Measurements from ENCODE around the gene ATL3.
A peak's percentile ranks its signal among the peaks of the same experiment; 100 is the strongest.
"Not testable (repeated sequence)": the region's sequence is repeated elsewhere in the genome, so short reads cannot be mapped to it uniquely, and the experiment has no call there.

ATL3 gene

GRCh38 chr11:63694596-63694995 is 23.4 kb upstream of the ATL3 start:
- TF ChIP-seq ZNF274 (IDR thresholded peaks at IDR 0.05; ENCODE audit: low read depth, low read length) = no peak
- no peak overlapping the region for H3K4me3 ChIP-seq (ENCODE audit: low read length)

- TF ChIP-seq ZNF274 (IDR thresholded peaks at IDR 0.05; ENCODE audit: low read depth, low read length) = no peak
- no peak overlapping the region for H3K4me3 ChIP-seq (ENCODE audit: low read length)
Observed at GRCh38 chr11:63687845-63688244, 16.7 kb upstream of the ATL3 start.

DNA sequence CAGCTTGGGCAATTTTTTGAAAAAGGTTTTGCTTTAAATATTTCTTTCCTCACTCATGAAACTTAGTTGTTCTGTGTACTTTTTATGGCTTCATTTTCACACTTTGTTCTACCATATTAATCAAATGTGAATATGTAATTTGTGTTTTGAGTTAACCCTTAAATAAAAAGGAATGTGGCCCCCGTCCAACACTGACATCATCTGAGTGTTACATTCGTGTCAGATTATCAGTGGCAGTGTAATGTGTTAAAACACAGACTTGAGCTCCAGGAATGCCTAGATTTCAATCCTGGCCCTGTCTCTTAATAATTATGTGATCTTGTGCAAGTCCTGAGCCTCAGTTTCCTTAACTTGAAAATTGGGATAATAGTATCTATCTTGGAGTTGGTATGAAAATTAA is 15.8 kb upstream of the ATL3 start:
- no peak overlapping the region for H3K4me3 ChIP-seq (ENCODE audit: low read length)

GRCh38 chr11:63685158-63685721 is 14.1 kb upstream of the ATL3 start:
- not testable (repeated sequence) for H3K4me3 ChIP-seq (ENCODE audit: low read length)

More for the DNA sequence above, 15.8 kb upstream of the ATL3 start:
- TF ChIP-seq ZNF274 (IDR thresholded peaks at IDR 0.05; ENCODE audit: low read depth, low read length) = no peak

GRCh38 chr11:63683133-63683991 is 12.2 kb upstream of the ATL3 start:
- peak overlapping the region; percentile 82 for H3K4me3 ChIP-seq (ENCODE audit: low read length)
- no peak for TF ChIP-seq ZNF274 (IDR thresholded peaks at IDR 0.05; ENCODE audit: low read depth, low read length)

DNA sequence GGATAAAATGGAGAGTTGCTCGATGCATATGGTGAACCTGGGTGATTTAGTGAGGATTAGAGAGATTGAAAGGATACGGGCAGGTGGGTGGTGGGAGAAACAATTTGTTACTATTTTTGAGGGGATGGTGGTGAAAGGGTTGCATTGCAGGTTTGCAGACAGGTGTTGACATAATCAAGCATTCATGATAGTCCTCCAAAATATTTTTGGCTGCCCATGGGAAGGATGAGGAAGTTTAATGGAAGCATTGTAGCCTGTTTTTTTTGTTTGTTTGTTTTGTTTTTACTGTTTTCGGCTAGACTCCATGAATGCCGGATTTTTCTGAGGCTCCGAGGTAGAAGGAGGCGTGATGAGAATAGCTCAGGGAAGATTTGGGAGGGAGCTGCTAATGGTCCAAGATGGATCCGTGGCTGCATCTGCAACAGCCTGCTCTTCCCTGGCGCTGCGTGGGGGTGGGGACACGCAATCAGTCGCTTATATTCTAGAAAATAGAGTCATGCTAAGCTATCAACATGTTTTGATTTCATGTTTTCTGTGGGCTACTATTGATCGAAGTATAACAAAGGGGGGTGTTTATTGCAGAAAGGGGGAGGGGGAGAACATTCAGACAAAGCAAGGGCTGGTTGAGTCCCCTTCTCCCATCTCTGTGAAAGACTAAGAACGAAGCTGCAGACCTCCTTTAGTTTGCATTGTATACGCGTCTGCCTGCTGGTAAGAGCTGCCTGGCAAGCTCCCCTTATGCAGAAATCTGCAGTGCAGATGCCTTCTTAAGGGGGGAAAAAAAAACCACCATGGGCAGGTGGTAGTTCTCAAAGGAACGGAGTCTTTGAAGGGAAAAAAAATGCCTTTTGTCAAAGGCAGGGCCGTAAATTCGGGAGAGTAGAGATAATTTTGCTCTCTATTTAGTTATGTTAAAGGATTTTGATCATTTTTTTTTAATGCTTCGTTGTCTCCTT is 11.2 kb upstream of the ATL3 start:
- peak overlapping the region; percentile 82 for H3K4me3 ChIP-seq (ENCODE audit: low read length)
- no peak for TF ChIP-seq ZNF274 (IDR thresholded peaks at IDR 0.05; ENCODE audit: low read depth, low read length)

- peak within 1 kb of the TSS; percentile 82 for H3K4me3 ChIP-seq (ENCODE audit: low read length)
- TF ChIP-seq ZNF274 (IDR thresholded peaks at IDR 0.05; ENCODE audit: low read depth, low read length) = no peak
Observed at GRCh38 chr11:63681321-63682065, 10.3 kb upstream of the ATL3 start, which contains the start of gene RTN3. Gene RTN3, plus strand, starts transcription at chr11:63681500. Its CDS starts 137 bp downstream, at chr11:63681637.

- TF ChIP-seq ZNF274 (IDR thresholded peaks at IDR 0.05; ENCODE audit: low read depth, low read length) = no peak
- peak overlapping the region; percentile 55; the same call in 1 of the 2 replicates for H3K4me3 ChIP-seq (ENCODE audit: low read length)
Observed at GRCh38 chr11:63680834-63681320, 9.7 kb upstream of the ATL3 start.

DNA sequence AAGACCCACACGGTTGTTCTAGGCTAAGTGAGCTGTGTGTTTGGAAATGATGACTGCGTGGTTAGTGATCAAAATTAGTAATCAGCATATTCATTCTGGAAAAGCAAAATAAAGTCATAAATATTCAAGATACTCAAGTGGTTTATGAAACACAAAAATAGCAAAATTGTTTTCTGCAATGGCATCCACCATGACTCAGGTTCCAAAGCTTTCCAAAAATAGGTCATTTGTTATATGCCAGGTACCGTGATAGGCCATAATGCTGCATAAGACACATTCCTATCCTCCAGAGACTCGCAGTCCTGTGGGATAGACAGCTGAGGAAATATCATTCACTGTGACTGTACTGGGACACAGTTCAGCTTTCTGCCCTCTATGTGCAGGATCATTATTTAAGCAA is 2.4 kb upstream of the ATL3 start:
- H3K4me3 ChIP-seq (ENCODE audit: low read length) = no peak overlapping the region
- TF ChIP-seq ZNF274 (IDR thresholded peaks at IDR 0.05; ENCODE audit: low read depth, low read length) = no peak

GRCh38 chr11:63672936-63673539 is 1.9 kb upstream of the ATL3 start:
- no peak for TF ChIP-seq ZNF274 (IDR thresholded peaks at IDR 0.05; ENCODE audit: low read depth, low read length)
- no peak overlapping the region for H3K4me3 ChIP-seq (ENCODE audit: low read length)

DNA sequence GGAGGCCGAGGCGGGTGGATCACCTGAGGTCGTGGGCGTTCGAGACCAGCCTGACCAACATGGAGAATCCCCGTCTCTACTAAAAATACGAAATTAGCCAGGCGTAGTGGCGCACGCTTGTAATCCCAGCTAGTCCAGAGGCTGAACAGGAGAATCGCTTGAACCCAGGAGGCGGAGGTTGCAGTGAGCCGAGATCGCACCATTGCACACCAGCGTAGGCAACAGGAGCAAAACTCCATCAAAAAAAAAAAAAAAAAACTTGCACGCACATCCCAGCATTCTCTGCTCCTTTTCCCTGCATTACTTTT is 934 bp upstream of the ATL3 start:
- TF ChIP-seq ZNF274 (IDR thresholded peaks at IDR 0.05; ENCODE audit: low read depth, low read length) = no peak
- H3K4me3 ChIP-seq (ENCODE audit: low read length) = no peak overlapping the region

- H3K4me3 ChIP-seq (ENCODE audit: low read length) = peak overlapping the region; percentile 82
- no peak for TF ChIP-seq ZNF274 (IDR thresholded peaks at IDR 0.05; ENCODE audit: low read depth, low read length)
Observed at GRCh38 chr11:63670433-63671321, 499 bp downstream of the ATL3 start.

Measured in GM08714 (cell line).